Upper lobe of left lung (tissue), 6 donors: ENCODE results near the gene PANX2. TPM values are rescaled to one million over a fixed set of nuclear protein-coding genes. Genes with fewer than 3 reads are reported as not detected.

Experiments used
- ATAC-seq, 2 donors: fragments of 200-7000 bp; cut with Tn5 transposase; one replicate each; pipeline ENCODE4 v1.9.1; 2022; ENCODE audit warnings: mild to moderate bottlenecking in 2 of 2, moderate library complexity in 2 of 2; ENCODE audit not compliant: low FRiP score in 2 of 2
- DNase-seq, 2 donors: peaks; one replicate each; pipeline ENCODE4 v3.0.0-alpha.2; 2019 to 2020
- H3K27ac ChIP-seq, 4 donors: fragments of 200-600 bp; sonication (generic); one replicate each; pipeline ENCODE4 v1.5.1; 2016 to 2019
- H3K27me3 ChIP-seq, 4 donors: fragments of 200-600 bp; sonication (generic); one replicate each; pipeline ENCODE4 v1.5.1; 2017 to 2019
- H3K36me3 ChIP-seq, 4 donors: fragments of 200-600 bp; sonication (generic); one replicate each; pipeline ENCODE4 v1.5.1; 2016 to 2019
- H3K4me1 ChIP-seq, 4 donors: fragments of 200-600 bp; sonication (generic); one replicate each; pipeline ENCODE4 v1.5.1; 2018 to 2019
- H3K4me3 ChIP-seq, 4 donors: fragments of 200-600 bp; sonication (generic); one replicate each; pipeline ENCODE4 v1.5.1; 2017 to 2019; ENCODE audit warnings: mild to moderate bottlenecking in 2 of 4, moderate library complexity in 1 of 4
- H3K9me3 ChIP-seq, 4 donors: fragments of 200-600 bp; sonication (generic); one replicate each; pipeline ENCODE4 v1.5.1; 2018 to 2019
- CTCF ChIP-seq, 6 experiments: fragments of 450-650 bp in 4 of 6; fragments of 200-600 bp in 2 of 6; sonication (generic) in 2 of 6; IDR thresholded peaks; one replicate each; pipeline ENCODE4 v1.5.1; 2016 to 2019; ENCODE audit warnings: antibody characterized with exemption in 6 of 6
- EP300 ChIP-seq, 4 donors: sonication (generic); formaldehyde crosslinking; IDR thresholded peaks; one replicate each; pipeline ENCODE4 v1.5.1; 2017; ENCODE audit warnings: antibody characterized with exemption in 4 of 4, control low read depth in 2 of 4
- POLR2A ChIP-seq, 4 donors: fragments of 450-650 bp; IDR thresholded peaks; one replicate each; pipeline ENCODE4 v1.5.1; 2016 to 2017; ENCODE audit warnings: antibody characterized with exemption in 4 of 4, mild to moderate bottlenecking in 2 of 4
- POLR2AphosphoS5 ChIP-seq, 2 donors: sonication (generic); formaldehyde crosslinking; IDR thresholded peaks; one replicate each; pipeline ENCODE4 v1.5.1; 2017; ENCODE audit warnings: antibody characterized with exemption in 2 of 2
- WGBS, 2 donors: methylation state at CpG; one replicate each; pipeline ENCODE4 v1.1.5; 2017 to 2018; 5-methylcytosine and 5-hydroxymethylcytosine counted together
- total RNA-seq, 6 donors: library from RNA; depleted of rRNA in 4 of 6; stranded (reverse); fragments of >200 nt in 4 of 6; gene quantifications; one replicate each; pipeline versions ENCODE4 v1.1.0 to v1.2.1, GENCODE V29; 2016 to 2021
- donor health status: DM: no; HTN: no; CAD: no; lungs with moderate emphysema.
- donor health status: DM: no; HTN: yes; CAD: no; lungs with severe emphysema.

Gene PANX2
- 10 to 100 TPM in 3 of 6 donors, 1 to 10 TPM in 3; 1.9 to 16.8 (median 7.1) TPM for total RNA-seq

GRCh38 chr22:50170453-50171318, at the start of gene PANX2:
Gene PANX2 (plus strand): TSS chr22:50170731. CDS start chr22:50170731, 0 bp downstream.
- DNase-seq: peak in 1 of 2 donors; percentile 88
- Histone ChIP-seq H3K9me3 (no peaks in the 10 kb centered on the region), H3K4me1 (peaks cover 7 to 19% (median 10%) of the 10 kb centered on the region in 4 donors), H3K36me3 (no peaks in the 10 kb centered on the region), H3K27ac (peak within 1 kb of the TSS in 1 of 4 donors; percentile 52), H3K4me3 (peak within 1 kb of the TSS; percentile 43 to 62 (median 58)), H3K27me3 (peaks cover 0 to 24% (median 9%) of the 10 kb centered on the region in 4 donors)
- 20 to 25% methylated on average over 5 to 43 of the region's 105 CpGs for WGBS, 2 donors
- TF ChIP-seq CTCF (IDR thresholded peaks at IDR 0.05) (no peak), POLR2A (IDR thresholded peaks at IDR 0.05) (no peak), POLR2AphosphoS5 (IDR thresholded peaks at IDR 0.05) (no peak), EP300 (IDR thresholded peaks at IDR 0.05) (no peak)
- no peak for ATAC-seq

GRCh38 chr22:50121202-50121740, 49.3 kb upstream of the PANX2 start:
- no peak overlapping the region for H3K4me3 ChIP-seq
- H3K36me3 ChIP-seq: no peaks in the 10 kb centered on the region
- no peak for TF ChIP-seq POLR2A (IDR thresholded peaks at IDR 0.05)
- no peak for TF ChIP-seq POLR2AphosphoS5 (IDR thresholded peaks at IDR 0.05)
- TF ChIP-seq EP300 (IDR thresholded peaks at IDR 0.05): no peak
- no peak for TF ChIP-seq CTCF (IDR thresholded peaks at IDR 0.05)
- H3K4me1 ChIP-seq: peaks cover 0 to 6% (median 0%) of the 10 kb centered on the region in 4 donors
- WGBS, 2 donors: 86 to 95% methylated on average over 9 to 11 of the region's 11 CpGs
- H3K9me3 ChIP-seq: peaks cover 0 to 14% (median 7%) of the 10 kb centered on the region in 4 donors
- no peak overlapping the region for H3K27ac ChIP-seq
- no peak for DNase-seq
- ATAC-seq: no peak
- no peaks in the 10 kb centered on the region for H3K27me3 ChIP-seq

- DNase-seq: no peak
- Histone ChIP-seq H3K27me3 (no peaks in the 10 kb centered on the region), H3K27ac (no peak overlapping the region), H3K4me1 (peaks cover 0 to 6% (median 0%) of the 10 kb centered on the region in 4 donors), H3K36me3 (no peaks in the 10 kb centered on the region), H3K9me3 (peaks cover 0 to 14% (median 7%) of the 10 kb centered on the region in 4 donors), H3K4me3 (no peak overlapping the region)
- ATAC-seq: no peak
- 91 to 92% methylated on average over 4 of the region's 4 CpGs for WGBS, 2 donors
- TF ChIP-seq CTCF (IDR thresholded peaks at IDR 0.05) (no peak), POLR2A (IDR thresholded peaks at IDR 0.05) (no peak), POLR2AphosphoS5 (IDR thresholded peaks at IDR 0.05) (no peak), EP300 (IDR thresholded peaks at IDR 0.05) (no peak)
These were observed 47.4 kb upstream of the PANX2 start for GRCh38 chr22:50123119-50123518.

- H3K9me3 ChIP-seq: peaks cover 0 to 14% (median 7%) of the 10 kb centered on the region in 4 donors
- no peak for DNase-seq
- H3K4me1 ChIP-seq: no peaks in the 10 kb centered on the region
- WGBS, 2 donors: 90 to 91% methylated on average over 8 to 9 of the region's 9 CpGs
- ATAC-seq: no peak
- H3K27me3 ChIP-seq: no peaks in the 10 kb centered on the region
- H3K36me3 ChIP-seq: no peaks in the 10 kb centered on the region
- TF ChIP-seq CTCF (IDR thresholded peaks at IDR 0.05) (no peak), EP300 (IDR thresholded peaks at IDR 0.05) (no peak), POLR2AphosphoS5 (IDR thresholded peaks at IDR 0.05) (no peak), POLR2A (IDR thresholded peaks at IDR 0.05) (no peak)
- H3K27ac ChIP-seq: no peak overlapping the region
- no peak overlapping the region for H3K4me3 ChIP-seq
These were observed 45.5 kb upstream of the PANX2 start for GRCh38 chr22:50125029-50125428.
